ENCODE data around the gene RASD2. TPM values are rescaled to one million over a fixed set of nuclear protein-coding genes. Genes with fewer than 3 reads are reported as not detected.

The RASD2 gene
- total RNA-seq, 1 experiment from 2014 or later, result 0.42 TPM

GRCh38 chr22:35570686-35571194, 30.1 kb downstream of the RASD2 start:
- no peaks in the 10 kb centered on the region for H3K9me3 Mint-ChIP-seq
- no peak overlapping the region for H2BK12ac ChIP-seq (ENCODE audit: insufficient read length, low read depth, low read length)
- H3K14ac ChIP-seq (ENCODE audit: insufficient read depth, low read length), result no peak overlapping the region
- peaks cover 3 to 6% of the 10 kb centered on the region in 2 experiments for H3K4me1 Mint-ChIP-seq
- no peaks in the 10 kb centered on the region for H3K27me3 ChIP-seq (ENCODE audit: insufficient read depth, low read length)
- H4K91ac ChIP-seq (ENCODE audit: insufficient read length, low read depth, low read length), result no peak overlapping the region
- H3K27ac ChIP-seq (ENCODE audit: insufficient read length, low read depth, low read length), result no peak overlapping the region
- no peak overlapping the region for H3K4me2 ChIP-seq (ENCODE audit: insufficient read depth, insufficient read length, low read length)
- H2BK5ac ChIP-seq (ENCODE audit: insufficient read length, low read length), result no peak overlapping the region
- no peak for DNase-seq
- H3K56ac ChIP-seq (ENCODE audit: insufficient read length, low read depth, low read length), result no peak overlapping the region
- H2AK5ac ChIP-seq (ENCODE audit: insufficient read length, low read length), result no peak overlapping the region
- no peaks in the 10 kb centered on the region for H3K9me3 ChIP-seq (ENCODE audit: control insufficient read depth, low read depth, low read length)
- no peaks in the 10 kb centered on the region; the same call in 1 of the 2 replicates for H3K4me1 ChIP-seq (ENCODE audit: insufficient read depth, low read length)
- H3K79me2 ChIP-seq (ENCODE audit: insufficient read depth, low read length), result no peaks in the 10 kb centered on the region
- H4K20me1 ChIP-seq (ENCODE audit: control insufficient read depth, insufficient read depth, insufficient read length), result no peaks in the 10 kb centered on the region
- WGBS (ENCODE audit: extremely low coverage, insufficient read length, low lambda C conversion rate), result no CpG with 5 or more reads among the region's 14 CpGs
- H2AFZ ChIP-seq (ENCODE audit: low read length), result no peak overlapping the region
- peaks cover 7% of the 10 kb centered on the region for H3K27me3 Mint-ChIP-seq (ENCODE audit: low read depth)
- H3K4me3 Mint-ChIP-seq, result no peak overlapping the region
- H3K36me3 Mint-ChIP-seq (ENCODE audit: insufficient read depth in 1 of 3, low read depth in 3 of 3), result no peaks in the 10 kb centered on the region
- no peak overlapping the region for H2BK20ac ChIP-seq (ENCODE audit: low read depth, low read length, poor library complexity, severe bottlenecking)
- no peak overlapping the region for H3K9ac ChIP-seq (ENCODE audit: extremely low read depth, insufficient read length, low read length)
- H3K23ac ChIP-seq (ENCODE audit: insufficient read length, low read depth, low read length), result no peak overlapping the region
- no peaks in the 10 kb centered on the region for H3K79me1 ChIP-seq (ENCODE audit: insufficient read depth, low read depth, low read length, poor library complexity, severe bottlenecking)
- TF ChIP-seq, protein P1, sequence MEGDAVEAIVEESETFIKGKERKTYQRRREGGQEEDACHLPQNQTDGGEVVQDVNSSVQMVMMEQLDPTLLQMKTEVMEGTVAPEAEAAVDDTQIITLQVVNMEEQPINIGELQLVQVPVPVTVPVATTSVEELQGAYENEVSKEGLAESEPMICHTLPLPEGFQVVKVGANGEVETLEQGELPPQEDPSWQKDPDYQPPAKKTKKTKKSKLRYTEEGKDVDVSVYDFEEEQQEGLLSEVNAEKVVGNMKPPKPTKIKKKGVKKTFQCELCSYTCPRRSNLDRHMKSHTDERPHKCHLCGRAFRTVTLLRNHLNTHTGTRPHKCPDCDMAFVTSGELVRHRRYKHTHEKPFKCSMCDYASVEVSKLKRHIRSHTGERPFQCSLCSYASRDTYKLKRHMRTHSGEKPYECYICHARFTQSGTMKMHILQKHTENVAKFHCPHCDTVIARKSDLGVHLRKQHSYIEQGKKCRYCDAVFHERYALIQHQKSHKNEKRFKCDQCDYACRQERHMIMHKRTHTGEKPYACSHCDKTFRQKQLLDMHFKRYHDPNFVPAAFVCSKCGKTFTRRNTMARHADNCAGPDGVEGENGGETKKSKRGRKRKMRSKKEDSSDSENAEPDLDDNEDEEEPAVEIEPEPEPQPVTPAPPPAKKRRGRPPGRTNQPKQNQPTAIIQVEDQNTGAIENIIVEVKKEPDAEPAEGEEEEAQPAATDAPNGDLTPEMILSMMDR (conservative IDR thresholded peaks at IDR 0.05), result no peak
- no peaks in the 10 kb centered on the region for H3K23me2 ChIP-seq (ENCODE audit: insufficient read length, low read depth, low read length, poor library complexity, severe bottlenecking)
- H4K8ac ChIP-seq (replicated peaks; ENCODE audit: insufficient read length, low read depth, low read length), result no peak overlapping the region
- no peak overlapping the region for H2BK15ac ChIP-seq (ENCODE audit: low read depth, low read length)
- H3T11ph ChIP-seq (ENCODE audit: low read length), result no peak overlapping the region
- no peak overlapping the region for H4K5ac ChIP-seq (ENCODE audit: insufficient read length, low read depth, low read length)
- no peak overlapping the region for H2BK120ac ChIP-seq (ENCODE audit: low read depth, low read length, poor library complexity, severe bottlenecking)
- no peak overlapping the region for H3K4ac ChIP-seq (ENCODE audit: low read depth, low read length)
- H3K27ac Mint-ChIP-seq, result no peak overlapping the region
- H3K18ac ChIP-seq (ENCODE audit: insufficient read length, low read depth, low read length), result no peak overlapping the region
